WTC11 (cell line): ENCODE results near the gene KPNA4. TPM values are rescaled to one million over a fixed set of nuclear protein-coding genes. Genes with fewer than 3 reads are reported as not detected.

Experiments
- ATAC-seq: fragments of 200-7000 bp; cut with Tn5 transposase; 2 replicates; pipeline ENCODE4 v1.10.0; 2021; ENCODE audit warnings: mild to moderate bottlenecking, moderate library complexity
- CTCF ChIA-PET: fragments of 300-600 bp; sonication (Branson Sonifier 250); formaldehyde crosslinking; loops from one replicate; lab custom pipeline; 2021; ENCODE audit warnings: antibody characterized with exemption; lab: Charles Lee
- POLR2A ChIA-PET: fragments of 350-600 bp; sonication (Branson Sonifier 250); formaldehyde crosslinking; loops from one replicate; lab custom pipeline; 2021; ENCODE audit warnings: antibody characterized with exemption; lab: Charles Lee
- DNase-seq: peaks from one replicate; pipeline ENCODE4 v3.0.0; 2021; ENCODE audit warnings: low spot score
- H3K27ac Mint-ChIP-seq: 2 replicates; pipeline ENCODE4 v1.8.0; 2021; ENCODE audit warnings: mixed read lengths
- H3K27me3 Mint-ChIP-seq: 2 replicates; pipeline ENCODE4 v1.8.0; 2021; ENCODE audit warnings: low read depth, mild to moderate bottlenecking, moderate library complexity, mixed read lengths
- H3K36me3 Mint-ChIP-seq: 2 replicates; pipeline ENCODE4 v1.8.0; 2021; ENCODE audit warnings: mixed read lengths
- H3K4me1 Mint-ChIP-seq: 2 replicates; pipeline ENCODE4 v1.8.0; 2022; ENCODE audit warnings: mixed read lengths
- H3K4me3 Mint-ChIP-seq: 2 replicates; pipeline ENCODE4 v1.8.0; 2021; ENCODE audit warnings: mild to moderate bottlenecking, moderate library complexity, mixed read lengths
- H3K9me3 Mint-ChIP-seq: 2 replicates; pipeline ENCODE4 v1.8.0; 2021; ENCODE audit warnings: mixed read lengths
- ATF2 ChIP-seq: sonication (generic); formaldehyde crosslinking; IDR thresholded peaks from 2 replicates; pipeline ENCODE4 v1.8.1; 2022; ENCODE audit warnings: low read depth, missing genetic modification reagents, borderline replicate concordance
- ATF6 ChIP-seq: sonication (generic); formaldehyde crosslinking; IDR thresholded peaks from 2 replicates; pipeline ENCODE4 v1.8.1; 2023; ENCODE audit warnings: mild to moderate bottlenecking, missing genetic modification reagents
- CTCF ChIP-seq: fragments of 200-600 bp; IDR thresholded peaks from 2 replicates; pipeline ENCODE4 v1.8.0; 2022; ENCODE audit warnings: antibody characterized with exemption
- PRDM15 ChIP-seq: sonication (generic); formaldehyde crosslinking; IDR thresholded peaks from 2 replicates; pipeline ENCODE4 v1.8.0; 2022; ENCODE audit warnings: missing genetic modification reagents
- STAT6 ChIP-seq: sonication (generic); formaldehyde crosslinking; conservative IDR thresholded peaks from 2 replicates; pipeline ENCODE4 v1.8.1; 2023; ENCODE audit warnings: mild to moderate bottlenecking, low read depth, missing genetic modification reagents, moderate library complexity
- TEAD4 ChIP-seq: sonication (generic); formaldehyde crosslinking; IDR thresholded peaks from 2 replicates; pipeline ENCODE4 v1.8.0; 2022; ENCODE audit warnings: mild to moderate bottlenecking, missing genetic modification reagents
- USF2 ChIP-seq: sonication (generic); formaldehyde crosslinking; IDR thresholded peaks from 2 replicates; pipeline ENCODE4 v1.8.1; 2023; ENCODE audit warnings: mild to moderate bottlenecking, missing genetic modification reagents, moderate library complexity
- ZNF138 ChIP-seq: sonication (generic); formaldehyde crosslinking; conservative IDR thresholded peaks from 2 replicates; pipeline ENCODE4 v1.8.1; 2022; ENCODE audit warnings: mild to moderate bottlenecking, moderate library complexity, missing genetic modification reagents
- total RNA-seq: library from RNA; stranded (reverse); gene quantifications from 3 replicates; pipeline ENCODE4 v1.2.3, GENCODE V29; 2021

Gene KPNA4
- total RNA-seq, 1 experiment from 2014 or later = 52.2 TPM

- CTCF ChIA-PET = interaction anchor here (0.7 kb wide), 1 partner anchor 149 kb away, joined by 3 read pairs; no protein-coding TSS in a partner anchor
- H3K27me3 Mint-ChIP-seq = no peaks in the 10 kb centered on the region
- peaks cover 45% of the 10 kb centered on the region for H3K4me1 Mint-ChIP-seq
These were observed 986 bp downstream of the KPNA4 start for GRCh38 chr3:160564258-160564911.

GRCh38 chr3:160562952-160563351 is 2.4 kb downstream of the KPNA4 start:
- H3K27me3 Mint-ChIP-seq = no peaks in the 10 kb centered on the region
- DNase-seq (no peak), ATAC-seq (no peak)
- H3K36me3 Mint-ChIP-seq = peaks cover 7% of the 10 kb centered on the region
- H3K4me3 Mint-ChIP-seq = peak overlapping the region; percentile 94
- ChIA-PET POLR2A (no interaction called here), CTCF (no interaction called here)
- H3K27ac Mint-ChIP-seq = no peak overlapping the region
- peaks cover 45% of the 10 kb centered on the region for H3K4me1 Mint-ChIP-seq
- peaks cover 3% of the 10 kb centered on the region; the same call in 1 of the 2 replicates for H3K9me3 Mint-ChIP-seq
- TF ChIP-seq ATF6 = no peak
- no peak for TF ChIP-seq ZNF138
- TF ChIP-seq ATF2 (CRISPR knock-in tag) = no peak
- TF ChIP-seq USF2 (CRISPR knock-in tag) = no peak
- TF ChIP-seq TEAD4 (CRISPR knock-in tag) = no peak
- no peak for TF ChIP-seq CTCF

More at GRCh38 chr3:160564258-160564911, 986 bp downstream of the KPNA4 start:
- H3K9me3 Mint-ChIP-seq = peaks cover 8% of the 10 kb centered on the region
- peaks cover 16% of the 10 kb centered on the region for H3K36me3 Mint-ChIP-seq
- peak overlapping the region; percentile 91 for H3K27ac Mint-ChIP-seq
- no peak for TF ChIP-seq STAT6 (CRISPR knock-in tag)
- no peak for TF ChIP-seq PRDM15 (CRISPR knock-in tag)
- peak overlapping the region; percentile 94 for H3K4me3 Mint-ChIP-seq
- DNase-seq (no peak), ATAC-seq (no peak)
- POLR2A ChIA-PET = no interaction called here
